Gastrocnemius medialis (tissue), 4 donors: ENCODE results near the gene TADA2A. TPM values are rescaled to one million over a fixed set of nuclear protein-coding genes. Genes with fewer than 3 reads are reported as not detected.

Experiments used
- ATAC-seq, 2 donors: fragments of 150-250 bp; one replicate each; pipeline ENCODE4 v1.9.1; 2016
- DNase-seq, 2 donors: peaks; one replicate each; pipeline ENCODE4 v3.0.0-alpha.2; 2019
- H3K27ac ChIP-seq, 4 donors: fragments of 200-600 bp; sonication (generic); 1 replicate in 1 of 4; 2 replicates in 3 of 4; pipeline ENCODE4 v1.5.1; 2016 to 2018; ENCODE audit warnings: mild to moderate bottlenecking in 2 of 4, moderate library complexity in 1 of 4
- H3K27me3 ChIP-seq, 3 donors: fragments of 200-600 bp; sonication (generic) in 2 of 3; 1 replicate in 1 of 3; 2 replicates in 2 of 3; pipeline versions ENCODE4 v1.5.1 to v1.6.0; 2016 to 2019; ENCODE audit warnings: mild to moderate bottlenecking in 1 of 3, moderate library complexity in 1 of 3
- H3K36me3 ChIP-seq, 2 donors: fragments of 200-600 bp; sonication (generic) in 1 of 2; one replicate each; pipeline ENCODE4 v1.5.1; 2017 to 2018
- H3K4me1 ChIP-seq, 2 donors: fragments of 200-600 bp; sonication (generic) in 1 of 2; one replicate each; pipeline ENCODE4 v1.5.1; 2016 to 2017; ENCODE audit warnings: mild to moderate bottlenecking in 2 of 2
- H3K4me3 ChIP-seq, 4 donors: fragments of 200-600 bp; sonication (generic) in 3 of 4; 1 replicate in 1 of 4; 2 replicates in 3 of 4; pipeline ENCODE4 v1.5.1; 2016 to 2019; ENCODE audit warnings: mild to moderate bottlenecking in 2 of 4
- H3K9me3 ChIP-seq, 3 donors: fragments of 200-600 bp; sonication (generic) in 2 of 3; 1 replicate in 1 of 3; 2 replicates in 2 of 3; pipeline ENCODE4 v1.5.1; 2016 to 2019
- CTCF ChIP-seq, 5 experiments: fragments of 450-650 bp in 3 of 5; fragments of 200-600 bp in 2 of 5; sonication (generic) in 2 of 5; IDR thresholded peaks in 4 of 5; conservative IDR thresholded peaks in 1 of 5; 1 replicate in 4 of 5; 2 replicates in 1 of 5; pipeline ENCODE4 v1.5.1; 2016 to 2019; ENCODE audit warnings: antibody characterized with exemption in 5 of 5, mild to moderate bottlenecking in 3 of 5, moderate library complexity in 3 of 5
- POLR2A ChIP-seq, 2 donors: fragments of 450-650 bp; IDR thresholded peaks; one replicate each; pipeline ENCODE4 v1.6.1; 2017; ENCODE audit warnings: antibody characterized with exemption in 2 of 2, mild to moderate bottlenecking in 2 of 2, moderate library complexity in 2 of 2
- in situ Hi-C, 4 donors: fragments of 200-750 bp; cut with MboI; loops; one replicate each; pipeline versions ENCODE4 v1.15.0 to v1.8.0; 2017; ENCODE audit warnings: low sequenced_read_pairs in 4 of 4
- intact Hi-C: fragments of 100-400 bp; cut with DNase I; formaldehyde crosslinking; loops from one replicate; pipeline ENCODE4 v1.15.1; 2023; ENCODE audit warnings: low total_unique reads
- total RNA-seq, 4 donors: library from RNA; depleted of rRNA; stranded (reverse); fragments of >200 nt; gene quantifications; one replicate each; pipeline versions ENCODE4 v1.1.0 to v1.2.3, GENCODE V29; 2016

TADA2A gene
- total RNA-seq, 4 donors from 2014 or later = 9.7 to 18.4 (median 14.8) TPM

- TF ChIP-seq CTCF (IDR thresholded peaks at IDR 0.05 in 4 of 5, conservative IDR thresholded peaks at IDR 0.05 in 1 of 5) = no peak
- no peak for TF ChIP-seq POLR2A (IDR thresholded peaks at IDR 0.05)
- H3K9me3 ChIP-seq = no peaks in the 10 kb centered on the region
- in situ Hi-C loops = no loop called here
- H3K4me1 ChIP-seq = peaks cover 17 to 18% of the 10 kb centered on the region in 2 donors
- peak; percentile 54 to 71 for ATAC-seq
- no peak overlapping the region for H3K4me3 ChIP-seq
- H3K36me3 ChIP-seq = peaks cover 0 to 54% of the 10 kb centered on the region in 2 donors
- H3K27me3 ChIP-seq = no peaks in the 10 kb centered on the region
- DNase-seq = peak; percentile 27 to 67
- intact Hi-C loops = no loop called here
- H3K27ac ChIP-seq = peak overlapping the region in 2 of 4 donors; percentile 3 to 25
These were observed 71.5 kb downstream of the TADA2A start for GRCh38 chr17:37478187-37478586.

GRCh38 chr17:37479025-37479424 is 72.3 kb downstream of the TADA2A start:
- TF ChIP-seq CTCF (IDR thresholded peaks at IDR 0.05 in 4 of 5, conservative IDR thresholded peaks at IDR 0.05 in 1 of 5) (no peak), POLR2A (IDR thresholded peaks at IDR 0.05) (no peak)
- ATAC-seq (no peak), DNase-seq (no peak)
- no peaks in the 10 kb centered on the region for H3K9me3 ChIP-seq
- peaks cover 0 to 46% of the 10 kb centered on the region in 2 donors for H3K36me3 ChIP-seq
- no peak overlapping the region for H3K4me3 ChIP-seq
- intact Hi-C loops = no loop called here
- H3K4me1 ChIP-seq = peaks cover 21 to 22% of the 10 kb centered on the region in 2 donors
- no peak overlapping the region for H3K27ac ChIP-seq
- in situ Hi-C loops = no loop called here
- no peaks in the 10 kb centered on the region for H3K27me3 ChIP-seq

GRCh38 chr17:37480427-37480826 is 73.7 kb downstream of the TADA2A start:
- TF ChIP-seq POLR2A (IDR thresholded peaks at IDR 0.05) = no peak
- no peak for TF ChIP-seq CTCF (IDR thresholded peaks at IDR 0.05 in 4 of 5, conservative IDR thresholded peaks at IDR 0.05 in 1 of 5)
- no peak for DNase-seq
- Histone ChIP-seq H3K4me3 (no peak overlapping the region), H3K9me3 (no peaks in the 10 kb centered on the region), H3K4me1 (peaks cover 21 to 22% of the 10 kb centered on the region in 2 donors), H3K27me3 (no peaks in the 10 kb centered on the region), H3K27ac (no peak overlapping the region), H3K36me3 (peaks cover 0 to 32% of the 10 kb centered on the region in 2 donors)
- in situ Hi-C loops = no loop called here
- intact Hi-C loops = no loop called here
- ATAC-seq = no peak

GRCh38 chr17:37481001-37481665 is 74.4 kb downstream of the TADA2A start:
- no peak for DNase-seq
- TF ChIP-seq CTCF (IDR thresholded peaks at IDR 0.05 in 4 of 5, conservative IDR thresholded peaks at IDR 0.05 in 1 of 5) (no peak), POLR2A (IDR thresholded peaks at IDR 0.05) (no peak)
- Histone ChIP-seq H3K4me3 (no peak overlapping the region), H3K27ac (no peak overlapping the region), H3K4me1 (peaks cover 15 to 17% of the 10 kb centered on the region in 2 donors), H3K27me3 (no peaks in the 10 kb centered on the region), H3K9me3 (no peaks in the 10 kb centered on the region), H3K36me3 (peaks cover 0 to 25% of the 10 kb centered on the region in 2 donors)
- no peak for ATAC-seq
- intact Hi-C loops (no loop called here), in situ Hi-C loops (no loop called here)
